Right lobe of liver (tissue), 6 donors: ENCODE data around the gene GOLGA8K. TPM values are rescaled to one million over a fixed set of nuclear protein-coding genes. Genes with fewer than 3 reads are reported as not detected.
"Not testable (repeated sequence)": the region's sequence is repeated elsewhere in the genome, so short reads cannot be mapped to it uniquely, and the experiment has no call there.

Experiments used
- ATAC-seq, 4 donors: fragments of 200-7000 bp; cut with Tn5 transposase; one replicate each; pipeline ENCODE4 v1.9.1; 2020; ENCODE audit warnings: mild to moderate bottlenecking in 4 of 4, moderate library complexity in 4 of 4
- DNase-seq, 3 donors: peaks; one replicate each; pipeline ENCODE4 v3.0.0-alpha.2; 2020
- H3K27ac ChIP-seq, 3 donors: fragments of 200-600 bp; one replicate each; pipeline ENCODE4 v1.8.0; 2022
- H3K27me3 ChIP-seq, 2 donors: fragments of 200-600 bp; one replicate each; pipeline ENCODE4 v1.8.0; 2022
- H3K36me3 ChIP-seq, 4 donors: fragments of 200-600 bp; sonication (generic) in 1 of 4; one replicate each; pipeline versions ENCODE4 v1.5.1 to v1.8.0; 2017 to 2022; ENCODE audit warnings: control low read depth in 1 of 4
- H3K4me1 ChIP-seq, 4 donors: fragments of 200-600 bp; sonication (generic) in 1 of 4; one replicate each; pipeline versions ENCODE4 v1.5.1 to v1.8.0; 2017 to 2022; ENCODE audit warnings: control low read depth in 1 of 4
- H3K4me3 ChIP-seq, 3 donors: fragments of 200-600 bp; one replicate each; pipeline ENCODE4 v1.8.0; 2022
- H3K9me3 ChIP-seq, 4 donors: fragments of 200-600 bp; sonication (generic) in 1 of 4; one replicate each; pipeline versions ENCODE4 v1.5.1 to v1.8.0; 2017 to 2022; ENCODE audit warnings: control low read depth in 1 of 4
- WGBS: methylation state at CpG from one replicate; pipeline ENCODE4 v1.1.6; 2018; ENCODE audit warnings: low coverage, low lambda C conversion rate; ENCODE audit not compliant: insufficient coverage; ENCODE audit errors: missing lambda C conversion rate; 5-methylcytosine and 5-hydroxymethylcytosine counted together
- intact Hi-C, 2 donors: fragments of 100-400 bp; cut with DNase I; formaldehyde crosslinking; loops; one replicate each; pipeline versions ENCODE4 v1.11.2 to v1.14.1; 2022
- small RNA-seq, 2 experiments: library from RNA; depleted of rRNA; stranded (forward); fragments of <200 nt; gene quantifications; one replicate each; pipeline ENCODE3, GENCODE V24; 2016
- total RNA-seq, 6 experiments: library from RNA; depleted of rRNA in 2 of 6; stranded (reverse); fragments of >200 nt in 2 of 6; fragmentation: NEBNext Ultra II Directional in 3 of 6; extraction: Animal tissue kit (Norgen Biotek cat#: 25700) in 3 of 6; gene quantifications; one replicate each; pipeline versions ENCODE4 v1.1.0 to v1.2.4, GENCODE V29; 2016 to 2023
- donor health status: DM: no; HTN: yes; CAD: no.
- donor health status: DM: no; HTN: no; CAD: no.
- donor health status: DM: no; HTN: no; CAD: no.
- donor health status: DM: no; HTN: yes; CAD: no.
- donor health status: DM: no; HTN: yes; CAD: no.

The GOLGA8K gene
- total RNA-seq, 6 experiments from 2014 or later, result 0.24 to 0.95 (median 0.43) TPM; not detected in 2

- H3K27me3 ChIP-seq, H3K4me1 ChIP-seq, H3K36me3 ChIP-seq, H3K9me3 ChIP-seq, intact Hi-C loops, H3K4me3 ChIP-seq, ATAC-seq, H3K27ac ChIP-seq, DNase-seq: not testable (repeated sequence)
- 20% methylated on average over 1 of the region's 1 CpG for WGBS
Observed at GRCh38 chr15:32358462-32358861, 44.6 kb downstream of the GOLGA8K start.

GRCh38 chr15:32356909-32357308 is 46.2 kb downstream of the GOLGA8K start:
- H3K4me3 ChIP-seq, intact Hi-C loops, H3K27ac ChIP-seq, H3K9me3 ChIP-seq, ATAC-seq, H3K36me3 ChIP-seq, DNase-seq, H3K27me3 ChIP-seq, H3K4me1 ChIP-seq: not testable (repeated sequence)

- H3K36me3 ChIP-seq, H3K4me1 ChIP-seq, intact Hi-C loops, H3K9me3 ChIP-seq, H3K4me3 ChIP-seq, DNase-seq, H3K27me3 ChIP-seq, H3K27ac ChIP-seq: not testable (repeated sequence)
- WGBS, result no CpG with 5 or more reads among the region's 7 CpGs
- ATAC-seq, result peak in 1 of 4 donors; percentile 13
Observed at GRCh38 chr15:32352748-32353147, 50.3 kb downstream of the GOLGA8K start.

GRCh38 chr15:32350563-32351220 is 52.4 kb downstream of the GOLGA8K start:
- DNase-seq, result not testable (repeated sequence)

GRCh38 chr15:32347037-32347436 is 56.1 kb downstream of the GOLGA8K start:
- ATAC-seq, result peak in 1 of 4 donors; percentile 25
- WGBS, result no CpG with 5 or more reads among the region's 31 CpGs
- not testable (repeated sequence) for DNase-seq

More at GRCh38 chr15:32350563-32351220, 52.4 kb downstream of the GOLGA8K start:
- intact Hi-C loops, H3K4me3 ChIP-seq, H3K36me3 ChIP-seq, ATAC-seq, H3K9me3 ChIP-seq, H3K27me3 ChIP-seq, H3K27ac ChIP-seq, H3K4me1 ChIP-seq: not testable (repeated sequence)
- WGBS, result 0% methylated on average over 1 of the region's 4 CpGs

GRCh38 chr15:32345978-32346547 is 57.0 kb downstream of the GOLGA8K start:
- intact Hi-C loops, H3K27me3 ChIP-seq, H3K36me3 ChIP-seq, H3K4me1 ChIP-seq, DNase-seq, ATAC-seq, H3K27ac ChIP-seq, H3K4me3 ChIP-seq, H3K9me3 ChIP-seq: not testable (repeated sequence)
- 0% methylated on average over 2 of the region's 46 CpGs for WGBS

More at GRCh38 chr15:32347037-32347436, 56.1 kb downstream of the GOLGA8K start:
- H3K36me3 ChIP-seq, H3K4me1 ChIP-seq, intact Hi-C loops, H3K27me3 ChIP-seq, H3K27ac ChIP-seq, H3K4me3 ChIP-seq, H3K9me3 ChIP-seq: not testable (repeated sequence)

GRCh38 chr15:32343921-32344320 is 59.2 kb downstream of the GOLGA8K start:
- DNase-seq, result not testable (repeated sequence)
- WGBS, result no CpG with 5 or more reads among the region's 3 CpGs

More at GRCh38 chr15:32343921-32344320, 59.2 kb downstream of the GOLGA8K start:
- H3K36me3 ChIP-seq, intact Hi-C loops, H3K9me3 ChIP-seq, H3K27ac ChIP-seq, H3K4me1 ChIP-seq, ATAC-seq, H3K4me3 ChIP-seq, H3K27me3 ChIP-seq: not testable (repeated sequence)

Small RNAs within 50 kb of the gene (small RNA-seq; reads per million reads assigned to genes)
- 0 reads per million in 2 experiments for gene RF00096
- 0 reads per million in 2 experiments for gene RN7SL185P
- gene RN7SL539P, result 0 reads per million in 2 experiments

Other genes with a start within 250 kb of the GOLGA8K start
- 1 to 10 TPM in 2 of 6 experiments, under 1 TPM in 2, not detected in 2; 0.51 to 1.4 (median 1.1) TPM for gene GOLGA8O, start 52.3 kb upstream of the GOLGA8K start, total RNA-seq
- gene GOLGA8N, start 190.2 kb upstream of the GOLGA8K start, total RNA-seq, result 10 to 100 TPM in 1 of 6 experiments, 1 to 10 TPM in 5; 3.2 to 32.1 (median 6.0) TPM
- gene ARHGAP11A, start 212.2 kb upstream of the GOLGA8K start, total RNA-seq, result 1 to 10 TPM in 5 of 6 experiments, under 1 TPM in 1; 0.51 to 3.3 (median 1.6) TPM
- 10 to 100 TPM in 2 of 6 experiments, 1 to 10 TPM in 4; 2.6 to 18.3 (median 4.4) TPM for gene SCG5, start 238.4 kb upstream of the GOLGA8K start, total RNA-seq